ENCODE measurements around the gene MAML3.
"Not testable (repeated sequence)": the region's sequence is repeated elsewhere in the genome, so short reads cannot be mapped to it uniquely, and the experiment has no call there.

Gene MAML3

DNA sequence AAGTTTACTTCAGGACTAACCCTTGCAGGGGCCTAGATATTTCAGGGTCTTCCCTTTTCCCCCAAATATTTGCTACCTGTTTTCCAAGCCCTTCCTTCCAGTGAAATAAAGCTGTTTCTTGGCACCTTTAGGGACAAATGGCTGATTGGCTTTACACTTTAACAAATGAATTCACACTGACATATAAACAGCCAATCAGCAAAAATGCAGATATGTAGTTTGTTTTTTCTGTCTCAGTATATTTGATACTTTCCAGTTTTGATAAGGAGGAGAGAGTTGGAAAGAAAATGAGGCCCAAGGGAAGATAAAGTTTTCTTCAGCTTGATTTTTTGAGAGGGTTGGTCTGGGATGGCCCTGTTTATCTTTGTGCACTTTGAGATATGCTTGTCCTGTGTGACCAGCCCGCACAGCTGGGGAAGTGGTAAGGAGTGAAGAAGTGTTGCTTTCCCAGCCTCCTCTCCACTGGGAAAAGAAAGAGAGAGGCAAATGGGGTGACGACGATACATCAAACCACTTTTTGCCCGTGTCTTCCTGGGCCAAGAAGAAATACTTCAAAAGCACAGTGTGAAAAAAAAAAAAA, 420.9 kb downstream of the MAML3 start:
- DNase-seq (ENCODE audit: low read depth in 2 of 2) = no peak

DNA sequence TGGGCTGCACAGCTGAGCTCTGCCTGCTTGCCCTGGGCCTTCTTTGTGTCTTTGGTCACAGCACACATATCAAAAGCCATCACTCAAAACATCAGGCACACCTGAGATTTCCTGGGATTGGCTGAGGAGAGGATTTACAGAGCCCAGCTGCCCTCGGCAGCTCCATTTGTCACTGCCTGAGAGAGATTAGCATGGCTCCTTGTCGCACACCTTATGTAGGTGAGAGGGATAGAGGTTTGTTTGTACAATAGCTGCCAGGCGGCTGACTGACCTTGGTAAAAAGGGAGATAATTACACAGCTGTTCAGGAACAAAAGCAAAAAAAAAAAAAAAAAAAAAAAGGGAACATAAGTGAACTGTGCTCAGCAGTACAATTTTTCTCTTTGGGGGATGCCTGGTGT, 425.1 kb downstream of the MAML3 start:
- DNase-seq (ENCODE audit: low read depth in 2 of 2) = no peak

- no peak for DNase-seq (ENCODE audit: low read depth in 2 of 2)
Observed at GRCh38 chr4:139728146-139728545, 425.8 kb downstream of the MAML3 start.

- no peak for DNase-seq (ENCODE audit: low read depth in 2 of 2)
Observed at GRCh38 chr4:139726615-139727014, 427.4 kb downstream of the MAML3 start.

GRCh38 chr4:139725236-139725635, 428.7 kb downstream of the MAML3 start:
- no peak for DNase-seq (ENCODE audit: low read depth in 2 of 2)

GRCh38 chr4:139721789-139722188, 432.2 kb downstream of the MAML3 start:
- DNase-seq (ENCODE audit: low read depth in 2 of 2) = no peak

DNA sequence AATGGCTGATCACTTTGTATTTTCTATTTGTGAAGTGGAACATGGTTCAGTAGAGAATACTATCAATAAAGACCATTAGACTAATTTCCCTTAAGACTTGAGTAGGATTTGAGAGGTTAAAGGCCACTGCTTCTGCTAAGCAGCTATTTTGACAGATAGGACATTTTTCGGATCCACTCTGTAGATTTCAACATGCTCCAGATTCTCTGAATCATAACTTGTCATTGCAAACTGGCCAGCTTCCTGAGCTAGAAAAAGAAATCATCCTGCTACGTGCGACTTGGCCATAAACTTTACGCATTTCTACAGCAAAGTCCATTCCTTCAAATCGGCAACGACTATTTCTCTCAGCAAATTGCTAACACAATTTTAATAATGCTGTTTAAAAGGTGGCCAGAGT, 433.2 kb downstream of the MAML3 start:
- no peak for DNase-seq (ENCODE audit: low read depth in 2 of 2)

GRCh38 chr4:139719381-139720101, 434.4 kb downstream of the MAML3 start:
- DNase-seq (ENCODE audit: low read depth in 2 of 2) = no peak

DNA sequence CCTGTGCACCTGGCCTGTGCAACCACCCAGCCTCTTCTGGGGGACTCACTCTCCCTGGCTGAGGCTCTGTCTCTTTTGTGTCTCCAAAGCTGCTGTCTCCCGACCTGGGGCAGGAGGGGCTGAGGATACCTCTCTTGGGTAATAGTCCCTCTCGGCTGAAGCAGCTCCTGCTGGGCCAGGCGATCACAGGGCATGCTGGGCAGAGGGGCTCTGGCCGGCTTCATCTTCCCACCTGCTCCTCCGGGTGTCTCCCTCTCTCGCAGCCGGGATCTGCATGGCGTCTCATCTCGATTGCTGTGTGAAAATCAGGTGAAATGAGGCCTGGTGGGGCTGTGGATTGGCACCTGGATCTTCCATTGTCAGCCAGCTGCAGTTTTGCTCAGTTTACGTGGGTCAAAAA, 435.2 kb downstream of the MAML3 start:
- DNase-seq (ENCODE audit: low read depth in 2 of 2) = no peak

DNA sequence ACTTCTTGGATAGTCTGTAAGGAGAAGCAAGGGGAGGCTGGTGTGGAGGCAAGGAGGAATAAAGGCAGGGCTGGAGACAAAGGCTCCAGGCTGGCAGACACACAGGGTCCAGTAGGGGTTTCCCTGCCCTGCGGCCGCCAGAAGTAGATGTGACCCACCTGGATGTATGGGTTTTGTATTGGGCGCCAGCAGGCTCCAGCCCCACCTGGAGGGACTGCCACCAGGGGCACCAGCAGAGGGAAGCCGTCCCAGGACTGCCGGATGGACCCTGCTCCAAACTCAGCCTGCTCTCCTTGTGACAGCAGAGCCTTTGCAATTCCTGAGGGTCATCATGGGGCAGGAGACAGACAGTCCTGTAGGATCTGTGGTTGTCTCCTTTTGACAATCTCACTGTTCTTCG, 435.6 kb downstream of the MAML3 start:
- DNase-seq (ENCODE audit: low read depth in 2 of 2) = no peak

DNA sequence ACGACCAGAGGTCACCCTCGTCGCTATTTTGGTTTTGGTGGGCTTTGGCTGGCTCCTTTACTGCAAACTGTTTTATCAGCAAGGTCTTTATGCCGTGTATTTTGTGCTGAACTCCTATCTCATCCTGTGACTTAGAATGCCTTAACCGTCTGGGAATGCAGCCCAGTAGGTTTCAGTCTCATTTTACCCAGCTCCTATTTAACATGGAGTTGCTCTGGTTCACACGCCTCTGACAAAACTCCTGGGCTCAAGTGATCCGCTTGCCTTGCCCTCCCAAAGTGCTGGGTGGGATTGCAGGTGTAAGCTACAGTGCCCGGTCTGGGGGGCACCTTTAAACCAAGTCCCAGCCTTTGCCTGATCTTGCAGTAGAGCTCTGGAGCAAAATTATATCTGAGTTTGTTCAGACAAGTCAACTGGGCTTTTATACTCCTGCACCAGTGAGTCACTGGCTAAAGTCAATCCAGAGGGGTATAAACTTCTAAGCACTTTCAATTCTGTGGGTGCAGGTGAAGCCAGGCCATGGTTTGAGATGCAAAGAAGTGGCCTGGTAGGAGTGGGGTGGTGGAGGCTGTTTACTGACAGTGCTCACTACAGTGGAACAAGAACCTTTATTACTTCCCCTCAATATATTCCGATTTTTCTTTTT, 438.1 kb downstream of the MAML3 start:
- DNase-seq (ENCODE audit: low read depth in 2 of 2) = no peak

- DNase-seq (ENCODE audit: low read depth in 2 of 2) = no peak
Observed at GRCh38 chr4:139712882-139713281, 441.1 kb downstream of the MAML3 start.

DNA sequence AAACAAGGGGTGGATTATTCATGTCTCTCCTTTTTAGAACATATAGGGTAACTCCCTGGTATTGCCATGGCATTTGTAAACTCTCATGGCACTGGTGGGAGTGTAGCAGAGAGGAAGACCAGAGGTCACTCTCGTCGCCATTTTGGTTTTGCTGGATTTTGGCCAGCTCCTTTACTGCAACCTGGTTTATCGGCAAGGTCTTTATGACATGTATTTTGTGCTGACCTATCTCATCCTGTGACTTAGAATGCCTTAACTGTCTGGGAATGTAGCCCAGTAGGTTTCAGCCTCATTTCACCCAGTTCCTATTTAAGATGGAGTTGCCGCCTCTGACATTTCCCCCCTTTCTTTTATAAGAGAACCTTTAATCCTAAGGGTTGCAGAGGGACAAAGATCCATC, 442.5 kb downstream of the MAML3 start:
- no peak for DNase-seq (ENCODE audit: low read depth in 2 of 2)

- DNase-seq (ENCODE audit: low read depth in 2 of 2) = no peak
Observed at GRCh38 chr4:139710073-139710472, 443.9 kb downstream of the MAML3 start.

- DNase-seq (ENCODE audit: low read depth in 2 of 2) = no peak
Observed at GRCh38 chr4:139709660-139710059, 444.3 kb downstream of the MAML3 start.

- DNase-seq (ENCODE audit: low read depth in 2 of 2) = no peak
Observed at GRCh38 chr4:139704915-139705485, 449.0 kb downstream of the MAML3 start.

GRCh38 chr4:139700568-139700967, 453.4 kb downstream of the MAML3 start:
- no peak for DNase-seq (ENCODE audit: low read depth in 2 of 2)

- DNase-seq (ENCODE audit: low read depth in 2 of 2) = not testable (repeated sequence)
Observed at GRCh38 chr4:139698167-139698925, 455.6 kb downstream of the MAML3 start.

DNA sequence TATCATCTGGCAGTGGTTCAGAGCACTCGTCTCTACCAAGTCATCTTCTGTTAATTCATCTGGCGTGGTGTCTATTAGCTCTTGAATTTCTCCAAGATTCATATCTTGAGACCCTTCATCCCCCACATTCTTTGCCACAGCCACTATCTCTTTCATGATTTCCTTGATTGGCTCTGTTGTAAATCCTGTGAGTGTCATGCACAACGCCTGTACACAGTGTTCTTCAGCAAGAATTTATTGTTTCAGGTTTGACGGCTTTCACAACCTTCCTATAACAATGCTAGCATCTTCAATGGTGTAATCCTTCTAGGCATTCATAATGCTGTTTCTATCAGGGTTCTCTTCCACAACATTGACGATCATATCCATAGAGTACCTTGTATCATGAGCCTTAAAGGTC, 457.5 kb downstream of the MAML3 start:
- DNase-seq (ENCODE audit: low read depth in 2 of 2) = no peak

DNA sequence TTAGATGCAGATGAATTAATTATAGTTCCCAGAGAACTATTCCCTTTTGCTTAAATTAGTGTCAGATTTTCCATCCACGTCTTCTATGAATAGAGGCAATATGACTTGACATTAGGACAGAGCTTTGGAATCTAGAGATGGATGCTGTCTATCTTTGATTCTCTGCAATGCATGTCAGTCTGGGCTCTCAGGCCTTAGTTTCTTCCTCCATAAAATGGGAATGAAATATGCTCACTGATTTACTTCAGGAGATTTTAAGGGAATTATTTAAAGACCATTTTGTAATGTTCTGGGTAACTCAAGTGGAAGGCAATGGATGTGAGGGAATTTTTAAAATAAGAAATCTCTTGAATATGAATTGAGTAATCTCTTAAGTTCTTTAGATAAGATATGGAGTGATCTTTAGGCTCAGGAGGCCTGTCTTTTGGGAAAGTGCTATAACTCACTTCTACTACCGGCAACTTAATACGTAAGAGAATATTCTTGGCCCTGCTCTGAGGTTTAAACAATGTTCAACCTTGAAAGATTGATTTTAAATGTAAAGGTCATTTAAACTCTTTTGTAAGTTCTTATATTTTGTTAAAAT, 459.4 kb downstream of the MAML3 start:
- no peak for DNase-seq (ENCODE audit: low read depth in 2 of 2)

DNA sequence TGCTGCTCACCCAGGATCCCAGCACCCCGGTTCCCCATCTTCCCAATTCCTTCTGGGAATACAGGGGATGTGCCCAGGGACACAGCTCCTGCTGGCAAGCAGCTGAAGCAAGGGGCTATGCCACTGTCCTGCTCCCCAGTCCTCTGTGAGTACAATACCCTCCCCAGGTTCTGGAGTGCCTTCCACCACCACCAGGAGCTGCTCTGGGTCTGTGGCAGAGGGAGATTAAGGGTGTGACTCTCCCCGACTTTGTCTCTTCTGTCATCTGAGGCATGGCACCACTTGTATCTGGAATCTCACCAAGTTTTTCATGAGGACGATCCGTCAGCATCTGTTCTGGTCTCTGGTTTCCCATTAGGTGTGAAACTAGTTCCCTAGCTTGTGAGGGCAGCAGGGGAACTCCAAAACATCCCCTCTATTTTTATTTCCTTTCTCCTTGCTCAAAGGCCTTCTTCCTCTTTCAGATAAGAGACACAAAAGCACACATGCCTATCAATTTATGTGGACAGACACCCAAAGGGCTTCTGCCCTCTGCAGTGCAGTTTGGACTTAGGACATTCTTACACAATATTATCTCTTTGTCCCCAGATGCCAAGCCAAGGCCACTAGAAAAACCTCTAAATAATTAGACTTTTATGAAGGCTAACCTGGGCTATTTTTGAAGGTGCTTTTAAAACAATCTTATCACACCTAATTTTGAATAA, 461.5 kb downstream of the MAML3 start:
- DNase-seq (ENCODE audit: low read depth in 2 of 2) = no peak

Data from stimulated activated CD4-positive, alpha-beta T cell treated with anti-CD3 and anti-CD28 coated beads, Interleukin-15, amount 100 ng/mL, for 48 hours (primary cell).